Natural killer cell (primary cell): ENCODE measurements around the gene UBC. TPM values are rescaled to one million over a fixed set of nuclear protein-coding genes. Genes with fewer than 3 reads are reported as not detected.
"Not testable (repeated sequence)": the region's sequence is repeated elsewhere in the genome, so short reads cannot be mapped to it uniquely, and the experiment has no call there.

Source experiments
- ATAC-seq, 3 donors: fragments of 150-1000 bp in 2 of 3; fragments of 200-7000 bp in 1 of 3; cut with Tn5 transposase; 1 replicate in 1 of 3; 2 replicates in 2 of 3; pipeline ENCODE4 v1.10.0; 2021; ENCODE audit warnings: mild to moderate bottlenecking in 2 of 3, moderate library complexity in 2 of 3
- DNase-seq, 2 donors: peaks; one replicate each; pipeline versions ENCODE4 v3.0.0 to v3.0.0-alpha.2; 2013 to 2021; ENCODE audit warnings: mixed read lengths in 1 of 2
- H3K27ac ChIP-seq: one replicate; pipeline ENCODE4 v1.5.1; 2013; ENCODE audit warnings: mild to moderate bottlenecking, low read length
- H3K27me3 ChIP-seq: one replicate; pipeline ENCODE4 v1.6.1; 2013; ENCODE audit warnings: low read length; ENCODE audit not compliant: control insufficient read depth, insufficient read depth
- H3K36me3 ChIP-seq: one replicate; pipeline ENCODE4 v1.6.1; 2013; ENCODE audit warnings: low read length; ENCODE audit not compliant: control insufficient read depth, insufficient read depth
- H3K4me1 ChIP-seq: one replicate; pipeline ENCODE4 v1.6.1; 2013; ENCODE audit warnings: low read length; ENCODE audit not compliant: control insufficient read depth, insufficient read depth
- H3K4me3 ChIP-seq: one replicate; pipeline ENCODE4 v1.5.1; 2013; ENCODE audit warnings: low read length
- H3K9me3 ChIP-seq: one replicate; pipeline ENCODE4 v1.6.1; 2013; ENCODE audit warnings: low read length; ENCODE audit not compliant: control insufficient read depth, insufficient read depth
- H3K27ac Mint-ChIP-seq, 2 donors: one replicate each; pipeline ENCODE4 v1.8.0; 2022; ENCODE audit warnings: mild to moderate bottlenecking in 2 of 2, mixed read lengths in 2 of 2, moderate library complexity in 1 of 2
- H3K27me3 Mint-ChIP-seq, 2 donors: one replicate each; pipeline ENCODE4 v1.8.0; 2022; ENCODE audit warnings: low read depth in 2 of 2, mixed read lengths in 2 of 2
- H3K36me3 Mint-ChIP-seq: one replicate; pipeline ENCODE4 v1.8.0; 2022; ENCODE audit warnings: mixed read lengths
- H3K4me1 Mint-ChIP-seq, 2 donors: one replicate each; pipeline ENCODE4 v1.8.0; 2022; ENCODE audit warnings: mixed read lengths in 2 of 2
- H3K4me3 Mint-ChIP-seq: one replicate; pipeline ENCODE4 v1.8.0; 2022; ENCODE audit warnings: mild to moderate bottlenecking, moderate library complexity, mixed read lengths
- H3K9me3 Mint-ChIP-seq, 2 donors: one replicate each; pipeline ENCODE4 v1.8.0; 2022; ENCODE audit warnings: mixed read lengths in 2 of 2
- WGBS: methylation state at CpG from one replicate; pipeline ENCODE4 v1.1.7; 2013; ENCODE audit warnings: missing lambda C conversion rate; ENCODE audit not compliant: insufficient coverage; 5-methylcytosine and 5-hydroxymethylcytosine counted together
- intact Hi-C: fragments of 100-400 bp; cut with micrococcal nuclease; formaldehyde crosslinking; loops from one replicate; pipeline ENCODE4 v1.14.2; 2022
- total RNA-seq, 4 donors: library from RNA; stranded (reverse); fragments of 120-200 nt in 1 of 4; gene quantifications; one replicate each; pipeline versions ENCODE4 v1.2.3 to v1.2.4, GENCODE V29; 2013 to 2022
- TF ChIP-seq, protein P1 (sequence below): fragments of 200-600 bp; IDR thresholded peaks from one replicate; pipeline ENCODE4 v1.8.0; 2022; ENCODE audit warnings: antibody characterized with exemption

Gene UBC
- total RNA-seq, 3 donors from 2014 or later (not counting 1 experiment from before 2014, with no cell fraction given): 1,276 to 1,737 (median 1,334) TPM

- no peak overlapping the region for H3K27ac Mint-ChIP-seq
- WGBS: 87% methylated on average over 9 of the region's 10 CpGs
- intact Hi-C loops: no loop called here
- no peak overlapping the region for H3K4me3 ChIP-seq
- H3K36me3 ChIP-seq: no peaks in the 10 kb centered on the region
- H3K4me1 ChIP-seq: peaks cover 26% of the 10 kb centered on the region
- H3K36me3 Mint-ChIP-seq: no peaks in the 10 kb centered on the region
- TF ChIP-seq, protein P1, sequence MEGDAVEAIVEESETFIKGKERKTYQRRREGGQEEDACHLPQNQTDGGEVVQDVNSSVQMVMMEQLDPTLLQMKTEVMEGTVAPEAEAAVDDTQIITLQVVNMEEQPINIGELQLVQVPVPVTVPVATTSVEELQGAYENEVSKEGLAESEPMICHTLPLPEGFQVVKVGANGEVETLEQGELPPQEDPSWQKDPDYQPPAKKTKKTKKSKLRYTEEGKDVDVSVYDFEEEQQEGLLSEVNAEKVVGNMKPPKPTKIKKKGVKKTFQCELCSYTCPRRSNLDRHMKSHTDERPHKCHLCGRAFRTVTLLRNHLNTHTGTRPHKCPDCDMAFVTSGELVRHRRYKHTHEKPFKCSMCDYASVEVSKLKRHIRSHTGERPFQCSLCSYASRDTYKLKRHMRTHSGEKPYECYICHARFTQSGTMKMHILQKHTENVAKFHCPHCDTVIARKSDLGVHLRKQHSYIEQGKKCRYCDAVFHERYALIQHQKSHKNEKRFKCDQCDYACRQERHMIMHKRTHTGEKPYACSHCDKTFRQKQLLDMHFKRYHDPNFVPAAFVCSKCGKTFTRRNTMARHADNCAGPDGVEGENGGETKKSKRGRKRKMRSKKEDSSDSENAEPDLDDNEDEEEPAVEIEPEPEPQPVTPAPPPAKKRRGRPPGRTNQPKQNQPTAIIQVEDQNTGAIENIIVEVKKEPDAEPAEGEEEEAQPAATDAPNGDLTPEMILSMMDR: no peak
- H3K27me3 ChIP-seq: no peaks in the 10 kb centered on the region
- no peak for DNase-seq
- no peaks in the 10 kb centered on the region for H3K9me3 ChIP-seq
- peaks cover 0 to 9% of the 10 kb centered on the region in 2 donors for H3K4me1 Mint-ChIP-seq
- no peaks in the 10 kb centered on the region for H3K9me3 Mint-ChIP-seq
- H3K4me3 Mint-ChIP-seq: no peak overlapping the region
- no peaks in the 10 kb centered on the region for H3K27me3 Mint-ChIP-seq
- ATAC-seq: no peak
- no peak overlapping the region for H3K27ac ChIP-seq
Observed at GRCh38 chr12:124883263-124884130, 31.0 kb downstream of the UBC start.

DNA sequence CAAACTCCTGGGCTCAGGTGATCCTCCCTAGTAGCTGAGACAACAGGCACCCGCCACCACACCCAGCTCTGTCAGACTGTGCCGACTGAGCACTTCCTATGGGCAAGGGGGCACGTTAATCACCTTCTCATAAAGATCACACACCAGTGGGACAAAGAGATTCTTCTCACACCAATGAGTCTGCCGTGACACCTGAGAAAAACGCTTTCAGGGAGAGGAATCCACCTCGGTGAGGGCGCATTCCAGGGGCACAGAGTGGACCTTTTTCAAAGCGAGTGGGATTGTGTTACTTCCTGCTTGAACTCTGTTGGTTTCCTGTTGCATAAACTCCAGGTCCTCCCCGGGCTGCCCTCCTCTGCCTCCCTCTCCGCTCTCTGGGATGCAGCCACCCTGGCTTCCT, 33.3 kb downstream of the UBC start:
- peaks cover 0 to 9% of the 10 kb centered on the region in 2 donors for H3K4me1 Mint-ChIP-seq
- H3K36me3 Mint-ChIP-seq: no peaks in the 10 kb centered on the region
- H3K9me3 ChIP-seq: no peaks in the 10 kb centered on the region
- no peak overlapping the region for H3K27ac Mint-ChIP-seq
- no peaks in the 10 kb centered on the region for H3K27me3 ChIP-seq
- intact Hi-C loops: no loop called here
- H3K4me3 Mint-ChIP-seq: peak overlapping the region; percentile 35
- no peak overlapping the region for H3K4me3 ChIP-seq
- no peaks in the 10 kb centered on the region for H3K36me3 ChIP-seq
- no peaks in the 10 kb centered on the region for H3K9me3 Mint-ChIP-seq
- ATAC-seq: peak; percentile 24 to 37 (median 26)
- WGBS: 20% methylated on average over 10 of the region's 10 CpGs
- TF ChIP-seq, protein P1: no peak
- DNase-seq: no peak
- H3K27ac ChIP-seq: no peak overlapping the region
- H3K4me1 ChIP-seq: peaks cover 26% of the 10 kb centered on the region
- H3K27me3 Mint-ChIP-seq: peaks cover 0 to 2% of the 10 kb centered on the region in 2 donors

GRCh38 chr12:124880335-124880734, 34.1 kb downstream of the UBC start:
- peaks cover 23% of the 10 kb centered on the region for H3K4me1 ChIP-seq

GRCh38 chr12:124878795-124879516, 35.5 kb downstream of the UBC start:
- Mint-ChIP-seq H3K9me3 (no peaks in the 10 kb centered on the region), H3K27me3 (peaks cover 0 to 11% of the 10 kb centered on the region in 2 donors), H3K36me3 (no peaks in the 10 kb centered on the region), H3K4me1 (peaks cover 0 to 9% of the 10 kb centered on the region in 2 donors), H3K4me3 (no peak overlapping the region), H3K27ac (no peak overlapping the region)
- no peak for DNase-seq
- TF ChIP-seq, protein P1: no peak
- no peak for ATAC-seq
- intact Hi-C loops: no loop called here
- 93% methylated on average over 18 of the region's 18 CpGs for WGBS
- no peaks in the 10 kb centered on the region for H3K36me3 ChIP-seq
- H3K4me1 ChIP-seq: peaks cover 16% of the 10 kb centered on the region
- no peaks in the 10 kb centered on the region for H3K27me3 ChIP-seq
- H3K9me3 ChIP-seq: no peaks in the 10 kb centered on the region
- H3K27ac ChIP-seq: no peak overlapping the region
- H3K4me3 ChIP-seq: no peak overlapping the region

More at GRCh38 chr12:124880335-124880734, 34.1 kb downstream of the UBC start:
- H3K4me1 Mint-ChIP-seq, H3K27me3 ChIP-seq, H3K4me3 ChIP-seq, H3K4me3 Mint-ChIP-seq, H3K9me3 ChIP-seq, H3K27ac ChIP-seq, DNase-seq, H3K27me3 Mint-ChIP-seq, ATAC-seq, H3K36me3 Mint-ChIP-seq, H3K36me3 ChIP-seq, H3K27ac Mint-ChIP-seq, H3K9me3 Mint-ChIP-seq, intact Hi-C loops: not testable (repeated sequence)
- WGBS: 80% methylated on average over 11 of the region's 11 CpGs
